IPS DF 19.7 (cell line): ENCODE data around the gene THTPA.

ENCODE experiments used
- DNase-seq: peaks from one replicate; pipeline ENCODE4 v3.0.0-alpha.2; 2013; ENCODE audit warnings: low read depth, low spot score

Gene THTPA

DNA sequence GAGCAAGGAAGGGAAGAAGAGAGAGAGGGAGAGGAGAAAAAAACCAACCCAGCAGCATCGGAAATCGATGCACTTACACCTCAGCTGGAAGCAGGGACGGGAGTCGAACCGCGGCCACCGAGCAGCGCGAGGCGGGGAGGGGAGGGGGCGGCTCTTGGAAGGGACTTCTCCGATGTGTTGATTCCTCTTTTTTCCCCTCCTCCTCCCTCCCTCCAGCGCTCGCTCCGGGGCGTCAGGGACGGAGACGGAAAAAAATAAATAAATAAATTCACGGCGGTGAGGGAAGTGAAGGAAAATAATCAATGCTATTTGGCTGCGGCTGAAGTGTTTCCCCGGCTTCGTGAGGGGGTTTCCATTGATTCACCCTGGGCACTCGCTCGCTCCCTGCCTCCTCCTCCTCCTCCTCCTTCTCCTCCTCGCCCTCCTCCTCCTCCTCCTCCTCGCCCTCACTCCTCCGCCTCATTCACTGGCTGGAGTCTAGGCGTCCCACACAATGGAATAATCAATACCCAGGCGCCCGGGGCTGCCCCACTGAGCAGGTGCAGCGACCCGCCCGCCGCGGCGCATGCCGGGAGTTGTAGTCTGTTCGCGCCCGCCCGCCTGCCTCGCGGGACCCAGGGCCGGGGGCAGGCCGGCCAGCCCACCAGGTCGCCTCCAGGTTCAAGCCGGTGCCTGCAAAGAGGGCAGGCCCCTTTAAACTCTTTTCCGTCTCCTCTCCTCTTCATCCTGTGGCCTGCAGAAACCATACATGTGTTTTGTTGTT, 4.6 kb upstream of the THTPA start, which contains the start of gene ZFHX2:
Gene ZFHX2 (minus strand): TSS at position 500 of the 763 bp plus-strand sequence. CDS start 16,440 bp downstream, outside the sequence.
- no peak for DNase-seq

DNA sequence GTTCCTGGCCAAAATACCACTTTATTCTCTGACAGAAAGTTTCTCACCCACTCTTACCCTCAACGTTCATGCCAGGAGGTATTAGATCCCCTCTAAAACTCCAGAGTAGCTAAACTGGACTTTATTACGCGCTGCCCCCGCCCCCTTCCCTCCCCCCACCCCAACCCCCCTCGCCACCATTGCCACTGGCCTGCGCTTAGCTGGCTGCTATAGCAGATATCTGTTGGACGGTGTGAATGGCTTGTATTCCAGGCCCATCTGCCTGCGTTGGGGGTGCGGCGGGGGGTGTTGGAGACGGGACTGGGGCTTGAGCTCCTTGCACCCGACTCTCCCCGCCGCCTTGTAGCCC, 564 bp upstream of the THTPA start:
- no peak for DNase-seq

- DNase-seq, result no peak
Observed at GRCh38 chr14:23556700-23557440, 799 bp downstream of the THTPA start.

DNA sequence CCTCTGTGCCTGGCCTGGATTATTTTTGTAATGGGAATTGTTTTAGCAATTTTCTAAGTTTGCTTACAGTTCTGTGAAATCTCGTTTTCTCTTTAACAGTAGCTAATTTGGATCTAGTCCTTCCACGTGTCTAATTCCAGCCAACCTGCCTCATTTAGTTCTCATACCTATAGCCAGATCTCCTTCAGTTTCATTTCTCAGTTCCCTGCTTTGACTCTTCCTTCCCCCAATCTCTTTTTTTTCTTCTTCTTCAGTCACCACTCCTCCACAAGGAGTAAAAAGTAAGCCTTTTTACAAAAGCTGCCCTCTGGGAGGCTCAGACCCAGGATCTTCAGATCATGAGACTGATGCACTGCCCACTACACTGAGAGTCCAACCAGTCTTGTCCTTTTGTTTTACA, 1.4 kb downstream of the THTPA start:
- DNase-seq, result no peak

GRCh38 chr14:23557946-23558345, 1.9 kb downstream of the THTPA start:
- no peak for DNase-seq

GRCh38 chr14:23558346-23559009, 2.4 kb downstream of the THTPA start:
- DNase-seq, result no peak

GRCh38 chr14:23559010-23559925, 3.2 kb downstream of the THTPA start:
- no peak for DNase-seq

- no peak for DNase-seq
Observed at GRCh38 chr14:23559926-23560520, 4.0 kb downstream of the THTPA start.

DNA sequence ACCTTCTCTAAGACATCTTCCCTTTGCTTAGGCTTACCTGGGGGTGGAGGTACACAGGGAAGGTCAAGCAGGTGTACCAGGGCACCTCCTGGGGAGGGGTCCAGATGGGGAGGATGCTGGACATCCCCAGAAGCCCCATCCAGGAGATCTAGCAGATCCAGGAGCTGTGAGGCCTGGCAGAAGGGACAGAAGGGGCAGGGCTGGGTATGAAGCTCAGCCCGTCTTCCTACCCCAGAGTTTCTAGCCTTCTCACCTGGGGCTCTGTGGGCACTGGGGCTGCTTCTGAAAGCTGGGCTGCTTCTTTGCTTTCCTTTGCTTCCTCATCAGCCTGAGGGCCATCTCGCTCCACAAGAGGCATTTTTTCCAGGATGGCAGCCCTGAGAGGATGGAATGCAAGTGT, 5.2 kb downstream of the THTPA start:
- no peak for DNase-seq

GRCh38 chr14:23561873-23562821, 6.1 kb downstream of the THTPA start:
- DNase-seq, result no peak

DNA sequence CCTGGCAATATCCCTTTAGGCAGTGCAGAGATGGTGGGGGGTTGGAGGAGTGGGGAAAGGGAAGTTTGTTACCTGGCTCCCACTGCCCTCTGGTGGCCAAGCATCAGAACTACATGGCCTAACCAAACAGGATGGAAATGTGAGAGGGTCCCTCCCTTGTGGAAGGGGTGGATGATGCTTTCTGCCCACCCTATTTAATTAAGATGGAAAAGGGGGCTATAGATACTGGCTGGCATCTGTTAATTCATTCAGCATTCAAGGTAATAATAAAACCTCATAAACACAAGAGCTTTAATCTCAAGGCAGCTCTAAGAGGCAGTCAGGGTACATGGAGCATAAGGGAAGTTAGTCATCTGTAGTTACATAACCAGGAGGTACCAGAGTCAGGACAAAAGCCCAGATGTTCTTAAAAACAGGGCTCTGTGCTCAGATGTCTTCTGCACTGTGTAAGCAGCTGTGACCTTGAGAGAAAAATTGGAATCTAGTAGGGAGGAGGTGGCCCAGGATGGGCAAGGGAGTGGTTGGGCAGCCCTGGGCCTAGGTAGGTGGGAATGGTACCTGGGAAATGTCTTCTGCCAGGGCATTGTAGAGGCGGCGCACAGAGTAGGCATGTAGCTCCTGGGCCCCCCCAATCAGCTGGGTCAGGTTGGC, 6.9 kb downstream of the THTPA start:
- no peak for DNase-seq

GRCh38 chr14:23563473-23564180, 7.6 kb downstream of the THTPA start:
- no peak for DNase-seq

DNA sequence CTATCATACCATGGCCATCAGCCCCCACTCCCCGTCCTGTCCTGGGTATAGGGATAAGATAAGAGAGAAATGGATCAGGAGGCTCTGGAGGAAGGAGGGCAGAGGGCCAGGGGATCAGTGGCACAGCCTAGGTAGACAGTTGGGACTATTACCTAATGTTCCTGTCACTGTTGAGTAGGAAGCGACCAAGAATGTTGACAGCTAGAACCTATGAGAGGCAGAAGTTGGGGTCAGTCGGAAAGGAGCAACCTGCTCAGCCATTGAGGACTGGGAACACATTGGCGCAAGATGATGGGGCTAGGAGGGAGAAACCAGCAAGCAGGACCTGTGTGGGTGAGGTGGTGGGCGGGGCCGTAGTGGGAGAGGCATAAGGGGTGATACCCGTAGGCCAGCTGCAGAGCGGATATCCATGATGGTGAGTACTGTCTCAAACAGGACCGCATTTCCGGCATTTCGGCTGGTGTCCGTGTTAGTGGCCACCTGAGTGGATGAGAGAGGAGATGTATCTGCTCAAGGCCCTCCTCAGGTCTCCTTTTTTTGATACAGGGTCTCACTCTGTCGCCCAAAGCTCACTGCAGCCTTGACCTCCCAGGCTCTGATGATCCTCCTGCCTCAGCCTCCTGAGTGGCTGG, 8.2 kb downstream of the THTPA start:
- DNase-seq, result no peak

DNA sequence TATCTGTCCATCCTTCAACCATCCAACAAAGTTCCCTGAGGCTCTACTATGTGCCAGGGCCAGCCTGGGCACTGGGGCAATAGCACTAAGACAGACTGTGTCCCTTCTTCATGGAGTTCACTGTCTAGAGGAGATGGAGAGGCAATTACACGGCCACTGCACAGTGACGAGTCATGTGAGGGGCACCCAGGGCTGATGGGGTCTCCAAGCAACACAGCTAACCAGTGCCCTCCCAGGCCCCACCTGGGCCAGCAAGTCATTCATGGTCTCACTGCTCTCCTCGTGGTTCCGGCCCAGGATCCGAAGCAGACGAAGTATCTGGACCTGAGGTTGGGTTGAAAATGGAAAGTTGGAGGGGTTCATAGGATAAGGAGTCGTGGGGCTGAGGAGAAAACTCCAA, 8.8 kb downstream of the THTPA start:
- no peak for DNase-seq

- DNase-seq, result no peak
Observed at GRCh38 chr14:23565626-23566025, 9.6 kb downstream of the THTPA start.

GRCh38 chr14:23566112-23566777, 10.2 kb downstream of the THTPA start:
- DNase-seq, result no peak

- no peak for DNase-seq
Observed at GRCh38 chr14:23566778-23567185, 10.7 kb downstream of the THTPA start.
